SK-N-MC (cell line): ENCODE data around the gene LLGL2.
"Not testable (repeated sequence)": the region's sequence is repeated elsewhere in the genome, so short reads cannot be mapped to it uniquely, and the experiment has no call there.

Experiments
- DNase-seq: peaks from one replicate; pipeline ENCODE4 v3.0.0-alpha.2; 2011; ENCODE audit warnings: low read depth, low spot score
- H3K27ac ChIP-seq: fragments of 200-600 bp; sonication (generic); 2 replicates; pipeline ENCODE4 v1.5.1; 2016; ENCODE audit warnings: mixed run types
- H3K36me3 ChIP-seq: fragments of 200-600 bp; sonication (generic); 2 replicates; pipeline ENCODE4 v1.6.1; 2017; ENCODE audit warnings: antibody characterized with exemption, low read length, mixed read lengths; ENCODE audit not compliant: insufficient read depth
- H3K4me3 ChIP-seq: fragments of 200-600 bp; sonication (generic); 2 replicates; pipeline ENCODE4 v1.5.1; 2016
- H3K9ac ChIP-seq: fragments of 200-600 bp; sonication (generic); 2 replicates; pipeline ENCODE4 v1.8.0; 2017; ENCODE audit warnings: mixed run types, mixed read lengths; ENCODE audit not compliant: insufficient read length
- H3K9me3 ChIP-seq: fragments of 200-600 bp; sonication (generic); 2 replicates; pipeline ENCODE4 v1.6.1; 2017; ENCODE audit warnings: low read depth, mild to moderate bottlenecking, antibody characterized with exemption, low read length, moderate library complexity, mixed read lengths
- EZH2 ChIP-seq: fragments of 200-600 bp; sonication (generic); IDR thresholded peaks from one replicate; pipeline ENCODE4 v1.6.1; 2017; ENCODE audit warnings: antibody characterized with exemption
- FOXP2 ChIP-seq: optimal IDR thresholded peaks from 2 replicates; pipeline ENCODE3; 2011; ENCODE audit warnings: mild to moderate bottlenecking, moderate library complexity; ENCODE audit not compliant: insufficient read depth; ENCODE audit errors: extremely low read length, control extremely low read depth
- POLR2AphosphoS5 ChIP-seq: IDR thresholded peaks from 2 replicates; pipeline ENCODE4 v1.6.1; 2012; ENCODE audit warnings: mild to moderate bottlenecking, low read depth, low read length, borderline replicate concordance

Gene LLGL2

GRCh38 chr17:75592348-75593020 is 67.0 kb downstream of the LLGL2 start:
- Histone ChIP-seq H3K9me3 (no peaks in the 10 kb centered on the region), H3K4me3 (no peak overlapping the region), H3K27ac (no peak overlapping the region), H3K36me3 (no peaks in the 10 kb centered on the region), H3K9ac (no peak overlapping the region)
- DNase-seq = no peak
- TF ChIP-seq FOXP2 (no peak), EZH2 (no peak), POLR2AphosphoS5 (no peak)

- H3K9me3 ChIP-seq, H3K36me3 ChIP-seq, H3K27ac ChIP-seq, H3K9ac ChIP-seq, DNase-seq, H3K4me3 ChIP-seq: not testable (repeated sequence)
These were observed 67.9 kb downstream of the LLGL2 start for GRCh38 chr17:75593430-75593829.

- no peak for DNase-seq
- no peak overlapping the region for H3K9ac ChIP-seq
- no peak for TF ChIP-seq POLR2AphosphoS5
- no peak for TF ChIP-seq FOXP2
- no peak overlapping the region for H3K27ac ChIP-seq
- no peaks in the 10 kb centered on the region for H3K9me3 ChIP-seq
- no peaks in the 10 kb centered on the region for H3K36me3 ChIP-seq
- H3K4me3 ChIP-seq = no peak overlapping the region
These were observed 69.2 kb downstream of the LLGL2 start for GRCh38 chr17:75594499-75595283.

GRCh38 chr17:75595284-75595919 is 69.9 kb downstream of the LLGL2 start:
- no peak for TF ChIP-seq POLR2AphosphoS5
- TF ChIP-seq FOXP2 = no peak
- TF ChIP-seq EZH2 = no peak
- no peak overlapping the region for H3K9ac ChIP-seq
- no peaks in the 10 kb centered on the region for H3K9me3 ChIP-seq
- H3K27ac ChIP-seq = no peak overlapping the region
- no peak for DNase-seq
- no peak overlapping the region for H3K4me3 ChIP-seq
- H3K36me3 ChIP-seq = no peaks in the 10 kb centered on the region

GRCh38 chr17:75595920-75596313 is 70.4 kb downstream of the LLGL2 start:
- H3K27ac ChIP-seq = no peak overlapping the region
- H3K4me3 ChIP-seq = no peak overlapping the region
- DNase-seq = no peak
- no peaks in the 10 kb centered on the region for H3K36me3 ChIP-seq
- no peaks in the 10 kb centered on the region for H3K9me3 ChIP-seq
- TF ChIP-seq FOXP2 = no peak
- TF ChIP-seq EZH2 = no peak
- TF ChIP-seq POLR2AphosphoS5 = no peak
- no peak overlapping the region for H3K9ac ChIP-seq

GRCh38 chr17:75596320-75597087 is 71.0 kb downstream of the LLGL2 start:
- TF ChIP-seq EZH2 (no peak), POLR2AphosphoS5 (no peak), FOXP2 (no peak)
- Histone ChIP-seq H3K9me3 (no peaks in the 10 kb centered on the region), H3K9ac (no peak overlapping the region), H3K36me3 (no peaks in the 10 kb centered on the region), H3K4me3 (no peak overlapping the region), H3K27ac (no peak overlapping the region)
- no peak for DNase-seq

GRCh38 chr17:75601057-75601987 is 75.8 kb downstream of the LLGL2 start:
- DNase-seq = no peak
- no peak overlapping the region for H3K9ac ChIP-seq
- no peak overlapping the region for H3K4me3 ChIP-seq
- H3K27ac ChIP-seq = no peak overlapping the region
- no peaks in the 10 kb centered on the region for H3K9me3 ChIP-seq
- TF ChIP-seq FOXP2 (no peak), POLR2AphosphoS5 (no peak), EZH2 (no peak)
- H3K36me3 ChIP-seq = no peaks in the 10 kb centered on the region

- TF ChIP-seq POLR2AphosphoS5 (no peak), EZH2 (no peak), FOXP2 (no peak)
- no peaks in the 10 kb centered on the region for H3K9me3 ChIP-seq
- no peak overlapping the region for H3K27ac ChIP-seq
- H3K36me3 ChIP-seq = no peaks in the 10 kb centered on the region
- no peak for DNase-seq
- H3K9ac ChIP-seq = no peak overlapping the region
- H3K4me3 ChIP-seq = no peak overlapping the region
These were observed 77.1 kb downstream of the LLGL2 start for GRCh38 chr17:75602644-75603043.
